ENCODE results near the gene HEXB.

- no peak for TF ChIP-seq ZNF350 (tag by site-specific recombination; IDR thresholded peaks at IDR 0.05)
- TF ChIP-seq SETDB1 (IDR thresholded peaks at IDR 0.05; ENCODE audit: insufficient read length, low read length) = no peak
- no peak for TF ChIP-seq SP7 (tag by site-specific recombination; IDR thresholded peaks at IDR 0.05)
- TF ChIP-seq HOXD13 (CRISPR knock-in tag; IDR thresholded peaks at IDR 0.05; ENCODE audit: borderline replicate concordance) = no peak
- TF ChIP-seq PRDM10 (tag by site-specific recombination; IDR thresholded peaks at IDR 0.05) = no peak
- no peak for TF ChIP-seq CTCF (tag by site-specific recombination; IDR thresholded peaks at IDR 0.05)
- no peak for TF ChIP-seq ZNF114 (tag by site-specific recombination; IDR thresholded peaks at IDR 0.05)
- TF ChIP-seq ZNF623 (tag by site-specific recombination; IDR thresholded peaks at IDR 0.05) = no peak
- TF ChIP-seq REPIN1 (tag by site-specific recombination; IDR thresholded peaks at IDR 0.05; ENCODE audit: low read depth) = no peak
- TF ChIP-seq YY1 (tag by site-specific recombination; IDR thresholded peaks at IDR 0.05) = no peak
- TF ChIP-seq ZNF449 (tag by site-specific recombination; IDR thresholded peaks at IDR 0.05) = no peak
- no peak for TF ChIP-seq ZFP3 (tag by site-specific recombination; IDR thresholded peaks at IDR 0.05; ENCODE audit: low read depth)
These were observed 53.4 kb downstream of the HEXB start for GRCh38 chr5:74738406-74738805.
